ENCODE measurements around the gene KRTAP19-2. TPM values are rescaled to one million over a fixed set of nuclear protein-coding genes. Genes with fewer than 3 reads are reported as not detected.

Gene KRTAP19-2
- total RNA-seq, 2 donors from 2014 or later, result not detected

DNA sequence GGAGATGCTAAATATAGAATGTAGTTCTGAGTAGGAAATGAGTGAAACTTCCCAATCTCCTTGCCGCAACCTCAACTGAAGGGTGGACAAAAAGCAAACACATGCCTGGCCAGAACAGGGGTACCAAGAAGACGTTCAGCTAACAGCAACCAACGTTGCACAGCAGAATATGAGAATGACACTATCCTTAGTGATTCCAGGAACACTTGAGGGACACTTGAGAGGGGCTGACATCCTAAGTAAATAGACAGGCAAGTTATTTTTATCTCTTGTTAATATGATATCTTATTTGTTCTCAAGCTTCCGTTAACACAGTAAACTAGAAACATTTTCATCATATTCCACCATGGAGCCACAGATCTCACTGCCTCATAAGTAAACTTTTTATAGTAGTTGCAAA is 8.0 kb downstream of the KRTAP19-2 start:
- DNase-seq (ENCODE audit: low spot score), result no peak
- no peak for TF ChIP-seq POLR2AphosphoS5 (IDR thresholded peaks at IDR 0.05)
- no peak for TF ChIP-seq CTCF (IDR thresholded peaks at IDR 0.05)
- no peak for TF ChIP-seq POLR2A (IDR thresholded peaks at IDR 0.05)
- 77% methylated on average over 4 of the region's 4 CpGs for WGBS
- Histone ChIP-seq H3K27ac (no peak overlapping the region), H3K4me3 (no peak overlapping the region), H3K9me3 (no peaks in the 10 kb centered on the region), H3K27me3 (replicated peaks; ENCODE audit: insufficient read depth) (no peaks in the 10 kb centered on the region), H3K36me3 (no peaks in the 10 kb centered on the region), H3K4me1 (replicated peaks) (no peaks in the 10 kb centered on the region)
- intact Hi-C loops (cut with DNase I), result no loop called here

- 15% methylated on average over 3 of the region's 3 CpGs for WGBS
- DNase-seq (ENCODE audit: low spot score), result peak; percentile 24
- TF ChIP-seq POLR2A (IDR thresholded peaks at IDR 0.05) (no peak), CTCF (IDR thresholded peaks at IDR 0.05) (no peak), POLR2AphosphoS5 (IDR thresholded peaks at IDR 0.05) (peak; percentile 32)
- Histone ChIP-seq H3K36me3 (no peaks in the 10 kb centered on the region), H3K4me3 (no peak overlapping the region), H3K27ac (no peak overlapping the region), H3K4me1 (replicated peaks) (no peaks in the 10 kb centered on the region), H3K27me3 (replicated peaks; ENCODE audit: insufficient read depth) (no peaks in the 10 kb centered on the region), H3K9me3 (no peaks in the 10 kb centered on the region)
- intact Hi-C loops (cut with DNase I), result no loop called here
These were observed 9.2 kb downstream of the KRTAP19-2 start for GRCh38 chr21:30478004-30478403.

GRCh38 chr21:30468900-30469714 is 18.1 kb downstream of the KRTAP19-2 start:
- Histone ChIP-seq H3K4me1 (replicated peaks) (no peaks in the 10 kb centered on the region), H3K4me3 (no peak overlapping the region), H3K36me3 (no peaks in the 10 kb centered on the region), H3K27me3 (replicated peaks; ENCODE audit: insufficient read depth) (no peaks in the 10 kb centered on the region), H3K27ac (no peak overlapping the region), H3K9me3 (no peaks in the 10 kb centered on the region)
- intact Hi-C loops (cut with DNase I), result no loop called here
- DNase-seq (ENCODE audit: low spot score), result no peak
- 65% methylated on average over 6 of the region's 6 CpGs for WGBS
- TF ChIP-seq POLR2A (IDR thresholded peaks at IDR 0.05) (no peak), CTCF (IDR thresholded peaks at IDR 0.05) (no peak), POLR2AphosphoS5 (IDR thresholded peaks at IDR 0.05) (no peak)

- H3K4me3 ChIP-seq, result no peak overlapping the region
- whole genome bisulfite sequencing, result 58% methylated on average over 3 of the region's 3 CpGs
- no peaks in the 10 kb centered on the region for H3K9me3 ChIP-seq
- no peak for DNase-seq (ENCODE audit: low spot score)
- no peak overlapping the region for H3K27ac ChIP-seq
- no peaks in the 10 kb centered on the region for H3K4me1 ChIP-seq (replicated peaks)
- H3K27me3 ChIP-seq (replicated peaks; ENCODE audit: insufficient read depth), result no peaks in the 10 kb centered on the region
- intact Hi-C loops (cut with DNase I), result no loop called here
- TF ChIP-seq POLR2AphosphoS5 (IDR thresholded peaks at IDR 0.05) (no peak), CTCF (IDR thresholded peaks at IDR 0.05) (peak in 3 of 4 experiments; percentile 25 to 51 (median 47))
- no peaks in the 10 kb centered on the region for H3K36me3 ChIP-seq
These were observed 23.5 kb downstream of the KRTAP19-2 start for GRCh38 chr21:30463713-30464112.

DNA sequence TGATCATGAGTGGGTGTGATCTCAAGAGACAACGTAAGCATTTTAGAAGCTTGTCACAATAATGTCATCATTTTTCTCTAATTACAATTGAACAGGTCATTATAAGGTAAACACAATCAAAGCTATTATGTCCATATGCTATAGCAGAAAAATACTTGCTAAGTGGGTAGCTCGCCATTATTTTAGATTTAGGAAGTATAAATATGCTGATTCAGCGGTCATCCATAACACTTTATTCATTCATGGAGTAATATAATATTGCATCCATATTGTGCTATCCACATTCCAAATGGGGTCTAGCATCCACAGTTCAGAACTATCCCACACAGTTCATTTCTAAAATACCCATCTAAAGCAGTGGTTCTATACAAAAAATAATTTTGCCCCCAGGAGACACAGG is 38.7 kb downstream of the KRTAP19-2 start:
- H3K27me3 ChIP-seq (replicated peaks; ENCODE audit: insufficient read depth), result no peaks in the 10 kb centered on the region
- no peaks in the 10 kb centered on the region for H3K4me1 ChIP-seq (replicated peaks)
- no peaks in the 10 kb centered on the region for H3K9me3 ChIP-seq
- WGBS, result 96% methylated on average over 3 of the region's 3 CpGs
- no peaks in the 10 kb centered on the region for H3K36me3 ChIP-seq
- intact Hi-C loops (cut with DNase I), result no loop called here
- H3K4me3 ChIP-seq, result no peak overlapping the region
- no peak for DNase-seq (ENCODE audit: low spot score)
- H3K27ac ChIP-seq, result no peak overlapping the region
- TF ChIP-seq POLR2A (IDR thresholded peaks at IDR 0.05) (no peak), CTCF (IDR thresholded peaks at IDR 0.05) (no peak), POLR2AphosphoS5 (IDR thresholded peaks at IDR 0.05) (no peak)

Data from prostate gland (tissue), 2 donors.